BLaER1 (cell line): ENCODE results near the gene SH2B2.
A peak's percentile ranks its signal among the peaks of the same experiment; 100 is the strongest.

Source experiments
- H3K27ac ChIP-seq: shearing (Covaris generic); formaldehyde crosslinking; 2 replicates; pipeline ENCODE4 v1.8.1; 2022
- H3K27me3 ChIP-seq: shearing (Covaris generic); formaldehyde crosslinking; 2 replicates; pipeline ENCODE4 v1.8.1; 2022
- H3K36me3 ChIP-seq: shearing (Covaris generic); formaldehyde crosslinking; 2 replicates; pipeline ENCODE4 v1.8.1; 2022
- H3K4me1 ChIP-seq: shearing (Covaris generic); formaldehyde crosslinking; 2 replicates; pipeline ENCODE4 v1.8.1; 2022
- H3K4me2 ChIP-seq: shearing (Covaris generic); formaldehyde crosslinking; 2 replicates; pipeline ENCODE4 v1.8.1; 2022
- H3K4me3 ChIP-seq: shearing (Covaris generic); formaldehyde crosslinking; 2 replicates; pipeline ENCODE4 v1.8.1; 2022
- H3K9ac ChIP-seq: shearing (Covaris generic); formaldehyde crosslinking; 2 replicates; pipeline ENCODE4 v1.8.1; 2022
- H3K9me3 ChIP-seq: shearing (Covaris generic); formaldehyde crosslinking; 2 replicates; pipeline ENCODE4 v1.8.1; 2022
- H4K20me1 ChIP-seq: shearing (Covaris generic); formaldehyde crosslinking; 2 replicates; pipeline ENCODE4 v1.8.1; 2022
- Cebpa-rat ChIP-seq: shearing (Covaris generic); IDR thresholded peaks from 2 replicates; pipeline ENCODE4 v1.8.1; 2022

Gene SH2B2

DNA sequence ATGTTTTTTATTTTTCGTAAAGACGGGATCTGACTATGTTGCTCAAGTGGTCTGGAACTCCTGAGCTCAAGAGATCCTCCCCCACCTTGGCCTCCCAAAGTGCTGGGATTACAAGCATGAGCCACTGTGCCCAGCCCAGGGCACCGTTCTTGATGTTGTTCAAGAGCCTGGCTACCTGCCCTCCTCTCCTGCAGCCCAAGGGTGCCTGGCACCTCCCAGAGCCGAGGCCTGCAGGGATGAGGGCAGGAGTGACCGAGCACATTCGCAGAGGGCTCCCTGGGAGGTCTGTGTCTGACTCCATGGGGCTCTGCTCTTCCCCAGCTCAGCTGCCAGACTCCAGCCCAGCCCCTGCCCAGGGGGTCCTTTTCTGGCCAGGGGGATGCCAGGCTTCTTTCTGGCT lies 15.4 kb downstream of the SH2B2 start:
- 0 out of 2 replicates have a peak overlapping the region, but pooled peaks have one; percentile 74 for H3K9ac ChIP-seq
- H3K4me1 ChIP-seq, result peaks cover 69% of the 10 kb centered on the region
- peaks cover 12% of the 10 kb centered on the region; the same call in 1 of the 2 replicates for H4K20me1 ChIP-seq
- H3K27me3 ChIP-seq, result no peaks in the 10 kb centered on the region
- TF ChIP-seq Cebpa-rat, result no peak
- peaks cover 36% of the 10 kb centered on the region for H3K36me3 ChIP-seq
- H3K4me3 ChIP-seq, result no peak overlapping the region
- peak overlapping the region; percentile 93 for H3K27ac ChIP-seq
- H3K9me3 ChIP-seq, result no peaks in the 10 kb centered on the region
- H3K4me2 ChIP-seq, result peak overlapping the region; percentile 94

DNA sequence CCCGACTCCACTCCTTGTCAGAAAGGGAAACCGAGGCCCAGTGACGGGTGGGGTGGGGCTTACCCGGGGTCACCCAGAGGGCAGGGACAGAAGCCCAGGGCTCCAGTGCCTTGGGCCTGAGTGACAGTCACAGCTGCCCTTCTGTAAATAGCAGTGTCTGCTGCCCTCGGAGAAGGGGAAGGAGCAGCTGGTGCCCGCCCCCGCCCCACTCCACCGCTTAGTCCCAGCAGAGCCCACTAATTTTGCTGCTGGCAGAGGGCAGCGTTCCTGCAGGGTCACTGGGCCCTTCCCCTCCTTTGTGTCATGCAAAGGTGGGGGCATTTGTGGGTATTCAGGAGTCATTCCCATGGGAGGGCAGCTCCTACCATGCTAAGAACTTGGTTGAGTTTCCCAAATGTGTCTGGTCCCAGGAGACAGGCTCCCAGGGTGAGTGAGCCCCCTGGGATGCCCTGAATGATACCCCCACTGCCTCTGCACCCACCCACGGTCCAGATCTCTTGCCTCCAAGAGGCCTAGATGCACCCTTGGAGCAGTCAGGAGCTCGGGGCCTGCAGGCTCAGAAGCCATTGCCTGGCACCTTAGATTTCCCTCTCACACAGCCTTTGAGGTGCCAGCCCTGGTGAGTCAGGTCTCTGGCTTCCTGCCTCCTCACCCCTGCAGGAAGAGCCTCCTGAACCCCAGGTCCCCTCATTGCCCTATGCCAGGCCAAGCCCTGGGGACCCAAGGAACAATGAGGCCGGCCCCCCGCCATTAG lies 17.2 kb downstream of the SH2B2 start:
- Histone ChIP-seq H4K20me1 (no peaks in the 10 kb centered on the region), H3K9me3 (no peaks in the 10 kb centered on the region), H3K9ac (peak overlapping the region; percentile 74), H3K4me2 (peak overlapping the region; percentile 94), H3K4me1 (peaks cover 87% of the 10 kb centered on the region), H3K27me3 (no peaks in the 10 kb centered on the region), H3K4me3 (peak overlapping the region; percentile 38), H3K27ac (peak overlapping the region; percentile 93), H3K36me3 (peaks cover 36% of the 10 kb centered on the region)
- no peak for TF ChIP-seq Cebpa-rat

DNA sequence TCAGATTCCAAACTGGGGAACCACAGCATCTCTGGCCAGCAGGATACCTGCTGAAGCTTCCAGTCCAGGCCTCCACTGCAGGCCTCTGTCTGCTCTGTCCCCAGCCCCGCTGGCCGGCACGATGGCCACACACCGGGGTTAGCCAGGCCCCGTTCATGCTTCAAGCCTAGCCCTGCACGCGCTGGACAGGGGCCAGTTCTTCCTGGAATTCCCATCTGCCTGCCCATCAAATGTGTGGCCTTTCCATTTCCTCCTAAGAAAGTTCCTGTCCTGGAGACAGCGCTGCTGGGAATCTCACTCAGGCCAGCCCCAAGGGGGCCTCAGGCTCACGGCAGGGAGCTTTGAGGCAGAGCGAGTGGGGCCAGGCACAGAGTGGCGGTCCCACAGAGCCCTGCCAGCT lies 18.0 kb downstream of the SH2B2 start:
- no peak for TF ChIP-seq Cebpa-rat
- H3K4me3 ChIP-seq, result no peak overlapping the region
- peaks cover 91% of the 10 kb centered on the region for H3K4me1 ChIP-seq
- peaks cover 44% of the 10 kb centered on the region for H3K36me3 ChIP-seq
- peak overlapping the region; percentile 94 for H3K4me2 ChIP-seq
- no peaks in the 10 kb centered on the region for H3K9me3 ChIP-seq
- H3K27me3 ChIP-seq, result no peaks in the 10 kb centered on the region
- no peaks in the 10 kb centered on the region for H4K20me1 ChIP-seq
- H3K9ac ChIP-seq, result peak overlapping the region; percentile 74
- peak overlapping the region; percentile 93 for H3K27ac ChIP-seq

DNA sequence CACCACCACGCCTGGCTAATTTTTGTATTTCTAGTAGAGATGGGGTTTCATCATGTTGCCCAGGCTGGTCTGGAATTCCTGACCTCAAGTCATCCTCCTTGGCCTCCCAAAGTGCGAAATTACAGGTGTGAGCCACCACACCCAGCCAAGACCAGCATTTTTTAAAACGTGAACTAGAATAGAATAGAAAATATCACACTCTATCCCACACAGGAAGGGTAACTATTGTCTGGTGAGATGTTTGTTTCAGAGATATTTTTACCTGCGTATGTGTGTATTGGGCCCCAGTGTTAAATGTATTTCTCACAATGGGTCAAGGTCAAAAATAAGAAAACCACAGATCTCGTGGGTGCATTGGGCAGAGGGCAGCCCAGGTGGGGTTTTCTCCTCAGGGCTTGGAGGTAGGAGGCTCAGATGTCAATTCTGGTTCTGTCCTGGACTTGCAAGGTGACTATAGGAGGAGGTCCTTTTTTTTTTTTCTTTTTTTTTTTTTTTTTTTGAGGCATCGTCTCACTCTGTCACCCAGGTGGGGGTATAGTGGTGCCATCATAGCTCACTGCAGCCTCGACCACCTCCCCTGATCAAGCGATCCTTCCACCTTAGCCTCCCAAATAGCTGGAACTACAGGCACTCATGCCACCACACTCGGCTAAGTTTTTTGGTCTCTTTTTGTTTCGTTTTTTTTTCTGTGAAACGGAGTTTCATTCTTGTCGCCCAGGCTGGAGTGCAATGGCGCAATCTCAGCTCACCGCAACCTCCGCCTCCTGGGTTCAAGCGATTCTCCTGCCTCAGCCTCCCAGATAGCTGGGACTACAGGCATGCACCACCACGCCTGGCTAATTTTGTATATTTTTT lies 19.0 kb downstream of the SH2B2 start:
- H3K27ac ChIP-seq, result peak overlapping the region; percentile 93
- H3K36me3 ChIP-seq, result peaks cover 47% of the 10 kb centered on the region
- H3K4me2 ChIP-seq, result peak overlapping the region; percentile 94
- TF ChIP-seq Cebpa-rat, result no peak
- peak overlapping the region; percentile 25; the same call in 1 of the 2 replicates for H3K9ac ChIP-seq
- no peaks in the 10 kb centered on the region for H3K27me3 ChIP-seq
- no peak overlapping the region for H3K4me3 ChIP-seq
- H3K9me3 ChIP-seq, result no peaks in the 10 kb centered on the region
- H3K4me1 ChIP-seq, result peaks cover 89% of the 10 kb centered on the region
- no peaks in the 10 kb centered on the region for H4K20me1 ChIP-seq

DNA sequence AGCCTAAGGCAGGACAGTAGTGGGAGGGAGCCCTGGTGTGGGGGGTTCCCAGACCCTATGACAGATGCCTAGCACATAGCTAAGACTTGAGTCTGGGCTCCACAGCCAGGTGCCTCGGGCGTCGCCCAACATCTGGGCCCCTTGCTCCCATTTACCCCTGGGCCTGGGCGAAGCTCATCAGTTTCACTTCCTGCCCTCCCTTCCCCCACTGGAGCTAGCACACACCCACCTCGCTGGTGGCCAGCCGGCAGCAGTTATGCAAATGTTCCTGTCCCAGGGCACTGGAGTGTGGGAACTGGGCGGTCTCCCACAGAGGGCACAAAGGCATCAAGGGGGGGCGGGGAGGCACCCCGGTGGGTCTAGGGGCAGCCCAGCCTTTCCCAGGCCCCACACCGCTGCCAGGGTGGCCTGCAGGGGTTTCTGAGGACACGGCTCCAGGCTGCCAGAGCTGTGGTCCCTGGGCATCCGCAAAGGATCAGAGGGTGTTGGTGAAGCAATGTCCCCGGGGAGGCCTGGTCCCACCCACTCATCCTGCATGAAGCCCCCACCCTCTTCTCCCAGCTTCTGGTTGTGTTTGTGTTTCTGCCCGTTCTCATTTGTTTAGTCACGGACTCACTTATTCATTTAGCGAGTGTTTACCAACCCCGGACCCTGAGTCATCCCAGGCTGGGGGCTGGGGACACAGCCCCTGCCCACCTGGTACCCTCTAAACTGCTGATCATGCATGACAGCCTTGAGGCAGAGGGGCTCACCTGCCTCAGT lies 20.4 kb downstream of the SH2B2 start:
- H3K9ac ChIP-seq, result peak overlapping the region; percentile 73
- peak; percentile 89 for TF ChIP-seq Cebpa-rat
- peak overlapping the region; percentile 54 for H3K4me3 ChIP-seq

DNA sequence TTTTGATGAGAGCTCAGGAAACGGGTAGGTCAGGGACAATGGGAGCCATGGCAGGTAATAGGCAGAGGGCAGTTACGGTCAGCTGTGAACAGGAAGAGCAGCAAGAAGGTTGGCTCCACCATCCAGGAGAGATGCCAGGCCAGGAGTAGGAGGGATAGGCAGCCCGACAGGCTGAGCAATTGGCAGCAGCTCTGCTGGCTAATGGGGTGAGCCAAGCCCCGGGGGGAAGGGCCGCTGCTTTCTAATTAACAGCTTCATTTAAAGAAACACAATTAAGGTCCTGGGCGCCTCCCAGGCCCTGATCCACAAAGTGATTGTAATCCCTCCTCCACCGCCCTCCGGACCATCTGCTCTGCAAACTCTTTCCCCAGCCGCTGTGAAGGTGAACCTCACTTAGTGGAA lies 23.7 kb downstream of the SH2B2 start:
- peaks cover 59% of the 10 kb centered on the region for H3K4me1 ChIP-seq
- H3K36me3 ChIP-seq, result peaks cover 57% of the 10 kb centered on the region
- TF ChIP-seq Cebpa-rat, result no peak
- peak overlapping the region; percentile 59 for H3K27ac ChIP-seq
- H3K9me3 ChIP-seq, result no peaks in the 10 kb centered on the region
- H4K20me1 ChIP-seq, result no peaks in the 10 kb centered on the region
- no peak overlapping the region for H3K4me2 ChIP-seq
- H3K27me3 ChIP-seq, result no peaks in the 10 kb centered on the region
- no peak overlapping the region for H3K4me3 ChIP-seq
- no peak overlapping the region for H3K9ac ChIP-seq

More for the DNA sequence above, 20.4 kb downstream of the SH2B2 start:
- Histone ChIP-seq H4K20me1 (no peaks in the 10 kb centered on the region), H3K9me3 (no peaks in the 10 kb centered on the region), H3K36me3 (peaks cover 44% of the 10 kb centered on the region), H3K4me1 (peaks cover 76% of the 10 kb centered on the region), H3K4me2 (peak overlapping the region; percentile 94), H3K27ac (peak overlapping the region; percentile 93), H3K27me3 (no peaks in the 10 kb centered on the region)

DNA sequence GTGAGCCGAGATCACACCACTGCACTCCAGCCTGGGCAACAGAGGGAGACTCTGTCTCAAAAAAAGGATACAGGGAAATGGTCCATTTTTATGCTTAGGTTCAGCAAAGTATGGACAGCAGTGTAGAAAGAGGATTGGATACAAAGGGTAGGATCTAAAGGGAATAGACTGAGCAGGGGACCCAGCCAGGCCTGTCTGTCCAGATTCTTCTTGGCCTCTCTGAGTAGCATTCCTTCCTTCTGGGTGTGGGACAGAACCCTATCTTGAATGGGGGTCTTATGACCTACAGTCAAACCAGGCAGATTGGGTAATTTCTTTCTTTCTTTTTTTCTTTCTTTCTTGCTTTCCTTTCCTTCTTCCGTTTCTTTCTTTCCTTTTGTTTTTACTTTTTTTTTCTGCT lies 25.6 kb downstream of the SH2B2 start:
- no peak overlapping the region for H3K4me3 ChIP-seq
- no peaks in the 10 kb centered on the region for H4K20me1 ChIP-seq
- peak overlapping the region; percentile 75 for H3K27ac ChIP-seq
- peak overlapping the region; percentile 86 for H3K4me2 ChIP-seq
- peaks cover 71% of the 10 kb centered on the region for H3K36me3 ChIP-seq
- TF ChIP-seq Cebpa-rat, result no peak
- peak overlapping the region; percentile 58 for H3K9ac ChIP-seq
- H3K4me1 ChIP-seq, result peaks cover 41% of the 10 kb centered on the region
- no peaks in the 10 kb centered on the region for H3K27me3 ChIP-seq
- H3K9me3 ChIP-seq, result no peaks in the 10 kb centered on the region

DNA sequence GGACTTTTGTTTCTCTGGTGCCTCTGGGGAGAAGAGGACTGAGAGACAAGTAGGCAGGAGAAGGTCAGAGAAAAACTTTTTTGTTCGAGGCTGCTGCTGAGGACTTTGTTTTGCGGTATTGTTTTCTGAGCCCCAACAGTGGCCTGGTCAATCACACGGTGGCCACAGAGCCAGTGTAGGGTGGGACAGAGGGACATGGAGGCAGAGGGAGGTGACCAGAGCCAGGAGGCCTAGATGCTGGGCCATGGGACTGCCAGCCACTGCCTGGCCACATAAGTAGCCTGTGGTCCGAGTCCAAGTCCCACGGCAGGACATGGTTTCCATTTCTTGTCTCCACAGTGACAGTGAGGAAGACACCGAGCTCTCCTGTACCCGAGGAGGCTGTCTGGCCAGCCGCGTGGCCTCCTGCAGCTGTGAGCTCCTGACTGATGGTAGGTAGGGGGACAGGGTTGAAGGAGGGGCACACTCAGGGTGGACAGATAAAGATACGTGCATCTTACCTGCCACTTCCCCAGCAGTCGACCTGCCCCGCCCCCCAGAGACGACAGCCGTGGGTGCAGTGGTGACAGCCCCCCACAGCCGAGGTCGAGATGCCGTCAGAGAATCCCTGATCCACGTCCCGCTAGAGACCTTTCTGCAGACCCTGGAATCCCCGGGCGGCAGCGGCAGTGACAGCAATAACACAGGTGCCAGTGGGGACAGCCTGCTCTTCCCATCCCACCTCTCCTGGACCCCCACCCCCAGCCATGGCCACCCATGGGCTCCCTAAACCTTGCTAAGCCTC lies 27.5 kb downstream of the SH2B2 start:
- peaks cover 78% of the 10 kb centered on the region for H3K36me3 ChIP-seq

More for the DNA sequence above, 27.5 kb downstream of the SH2B2 start:
- no peak overlapping the region for H3K9ac ChIP-seq
- no peaks in the 10 kb centered on the region for H3K27me3 ChIP-seq
- no peaks in the 10 kb centered on the region for H3K9me3 ChIP-seq
- H3K4me2 ChIP-seq, result no peak overlapping the region
- H3K4me1 ChIP-seq, result peaks cover 25% of the 10 kb centered on the region
- H3K27ac ChIP-seq, result peak overlapping the region; percentile 45
- TF ChIP-seq Cebpa-rat, result no peak
- no peak overlapping the region for H3K4me3 ChIP-seq
- H4K20me1 ChIP-seq, result no peaks in the 10 kb centered on the region; the same call in 1 of the 2 replicates
